ENCODE measurements around the gene KIF26B.

Gene KIF26B

GRCh38 chr1:245466261-245466660 lies 311.5 kb downstream of the KIF26B start:
- DNase-seq (ENCODE audit: low read depth): no peak

GRCh38 chr1:245467804-245468203 lies 313.0 kb downstream of the KIF26B start:
- DNase-seq (ENCODE audit: low read depth): no peak

- DNase-seq (ENCODE audit: low read depth): no peak
Observed at GRCh38 chr1:245469006-245469405, 314.2 kb downstream of the KIF26B start.

- no peak for DNase-seq (ENCODE audit: low read depth)
Observed at GRCh38 chr1:245469734-245470133, 314.9 kb downstream of the KIF26B start.

GRCh38 chr1:245475126-245475525 lies 320.3 kb downstream of the KIF26B start:
- DNase-seq (ENCODE audit: low read depth): no peak

GRCh38 chr1:245475961-245476516 lies 321.3 kb downstream of the KIF26B start:
- no peak for DNase-seq (ENCODE audit: low read depth)

GRCh38 chr1:245477941-245478340 lies 323.2 kb downstream of the KIF26B start:
- DNase-seq (ENCODE audit: low read depth): no peak

- DNase-seq (ENCODE audit: low read depth): no peak
Observed at GRCh38 chr1:245480393-245481120, 325.8 kb downstream of the KIF26B start.

GRCh38 chr1:245481261-245481660 lies 326.5 kb downstream of the KIF26B start:
- no peak for DNase-seq (ENCODE audit: low read depth)

GRCh38 chr1:245483247-245483646 lies 328.5 kb downstream of the KIF26B start:
- DNase-seq (ENCODE audit: low read depth): no peak

GRCh38 chr1:245484176-245484575 lies 329.4 kb downstream of the KIF26B start:
- no peak for DNase-seq (ENCODE audit: low read depth)

GRCh38 chr1:245485996-245486395 lies 331.2 kb downstream of the KIF26B start:
- DNase-seq (ENCODE audit: low read depth): no peak

GRCh38 chr1:245486775-245487470 lies 332.1 kb downstream of the KIF26B start:
- no peak for DNase-seq (ENCODE audit: low read depth)

- DNase-seq (ENCODE audit: low read depth): no peak
Observed at GRCh38 chr1:245488346-245489129, 333.8 kb downstream of the KIF26B start.

GRCh38 chr1:245489838-245490237 lies 335.1 kb downstream of the KIF26B start:
- no peak for DNase-seq (ENCODE audit: low read depth)

- DNase-seq (ENCODE audit: low read depth): no peak
Observed at GRCh38 chr1:245493029-245493428, 338.2 kb downstream of the KIF26B start.

GRCh38 chr1:245495681-245496080 lies 340.9 kb downstream of the KIF26B start:
- no peak for DNase-seq (ENCODE audit: low read depth)

GRCh38 chr1:245500546-245500945 lies 345.8 kb downstream of the KIF26B start:
- no peak for DNase-seq (ENCODE audit: low read depth)

GRCh38 chr1:245501633-245502032 lies 346.8 kb downstream of the KIF26B start:
- no peak for DNase-seq (ENCODE audit: low read depth)

GRCh38 chr1:245503548-245503947 lies 348.8 kb downstream of the KIF26B start:
- DNase-seq (ENCODE audit: low read depth): no peak

- DNase-seq (ENCODE audit: low read depth): no peak
Observed at GRCh38 chr1:245510144-245510543, 355.4 kb downstream of the KIF26B start.

- DNase-seq (ENCODE audit: low read depth): no peak
Observed at GRCh38 chr1:245512181-245512888, 357.6 kb downstream of the KIF26B start.
